ENCODE measurements around the gene APOL6.

The APOL6 gene

GRCh38 chr22:35609761-35610160 lies 38.5 kb upstream of the APOL6 start:
- in situ Hi-C loops (cut with MboI; ENCODE audit: low pct_unique_long_range_greater_than_20kb, low sequenced_read_pairs, unreplicated experiment), result loop anchor here (25.0 kb wide), 1 partner anchor 503 kb away; no protein-coding TSS in a partner anchor
- TF ChIP-seq CTCF (IDR thresholded peaks at IDR 0.05; ENCODE audit: extremely low read depth, insufficient read depth, missing control alignments), result no peak
- DNase-seq (ENCODE audit: low spot score), result no peak

- TF ChIP-seq CTCF (IDR thresholded peaks at IDR 0.05; ENCODE audit: extremely low read depth, insufficient read depth, missing control alignments), result no peak
- in situ Hi-C loops (cut with MboI; ENCODE audit: low pct_unique_long_range_greater_than_20kb, low sequenced_read_pairs, unreplicated experiment), result loop anchor here (25.0 kb wide), 1 partner anchor 502 kb away; no protein-coding TSS in a partner anchor
- DNase-seq (ENCODE audit: low spot score), result no peak
These were observed 37.5 kb upstream of the APOL6 start for GRCh38 chr22:35610741-35611140.

GRCh38 chr22:35611200-35611890 lies 36.9 kb upstream of the APOL6 start:
- no peak for DNase-seq (ENCODE audit: low spot score)
- in situ Hi-C loops (cut with MboI; ENCODE audit: low pct_unique_long_range_greater_than_20kb, low sequenced_read_pairs, unreplicated experiment), result loop anchor here (25.0 kb wide), 1 partner anchor 501 kb away; no protein-coding TSS in a partner anchor
- no peak for TF ChIP-seq CTCF (IDR thresholded peaks at IDR 0.05; ENCODE audit: extremely low read depth, insufficient read depth, missing control alignments)

- no peak for TF ChIP-seq CTCF (IDR thresholded peaks at IDR 0.05; ENCODE audit: extremely low read depth, insufficient read depth, missing control alignments)
- no peak for DNase-seq (ENCODE audit: low spot score)
- in situ Hi-C loops (cut with MboI; ENCODE audit: low pct_unique_long_range_greater_than_20kb, low sequenced_read_pairs, unreplicated experiment), result loop anchor here (25.0 kb wide), 1 partner anchor 500 kb away; no protein-coding TSS in a partner anchor
These were observed 36.2 kb upstream of the APOL6 start for GRCh38 chr22:35611891-35612576.

GRCh38 chr22:35612903-35613302 lies 35.3 kb upstream of the APOL6 start:
- in situ Hi-C loops (cut with MboI; ENCODE audit: low pct_unique_long_range_greater_than_20kb, low sequenced_read_pairs, unreplicated experiment), result loop anchor here (25.0 kb wide), 1 partner anchor 499 kb away; no protein-coding TSS in a partner anchor
- DNase-seq (ENCODE audit: low spot score), result no peak
- TF ChIP-seq CTCF (IDR thresholded peaks at IDR 0.05; ENCODE audit: extremely low read depth, insufficient read depth, missing control alignments), result no peak

GRCh38 chr22:35614404-35614803 lies 33.8 kb upstream of the APOL6 start:
- DNase-seq (ENCODE audit: low spot score), result no peak
- no peak for TF ChIP-seq CTCF (IDR thresholded peaks at IDR 0.05; ENCODE audit: extremely low read depth, insufficient read depth, missing control alignments)
- in situ Hi-C loops (cut with MboI; ENCODE audit: low pct_unique_long_range_greater_than_20kb, low sequenced_read_pairs, unreplicated experiment), result loop anchor here (25.0 kb wide), 1 partner anchor 498 kb away; no protein-coding TSS in a partner anchor

Data from GM13977 (cell line).